ENCODE data around the gene CDT1. TPM values are rescaled to one million over a fixed set of nuclear protein-coding genes. Genes with fewer than 3 reads are reported as not detected.

CDT1 gene
- total RNA-seq, 1 experiment from 2014 or later: 43.0 TPM

- CTCF ChIA-PET: no interaction called here
- Histone ChIP-seq H3K4me2 (ENCODE audit: low read length) (no peak overlapping the region), H3K9me2 (replicated peaks; ENCODE audit: low read length) (no peaks in the 10 kb centered on the region), H3K4me1 (ENCODE audit: insufficient read depth, low read length) (no peaks in the 10 kb centered on the region), H3K4me3 (ENCODE audit: low read length) (no peak overlapping the region), H3K9ac (ENCODE audit: low read length) (no peak overlapping the region), H3K9me3 (ENCODE audit: low read length) (no peaks in the 10 kb centered on the region), H3K27ac (ENCODE audit: low read length) (no peak overlapping the region), H3K79me2 (ENCODE audit: low read length) (no peaks in the 10 kb centered on the region), H3K27me3 (ENCODE audit: low read length) (no peaks in the 10 kb centered on the region), H3F3A (ENCODE audit: low read length, unreplicated experiment) (no peaks in the 10 kb centered on the region), H2AFZ (ENCODE audit: low read length) (no peak overlapping the region), H4K20me1 (ENCODE audit: low read length) (no peaks in the 10 kb centered on the region), H3K36me3 (ENCODE audit: low read depth, low read length) (no peaks in the 10 kb centered on the region)
- BruUV-seq (replicated peaks): no TSS peak
- TF ChIP-seq CTCF (conservative IDR thresholded peaks at IDR 0.05; ENCODE audit: low read depth, low read length): no peak
- no peak for TF ChIP-seq EZH2phosphoT487 (IDR thresholded peaks at IDR 0.05; ENCODE audit: borderline replicate concordance, low read length)
- no peak for TF ChIP-seq EZH2 (IDR thresholded peaks at IDR 0.05; ENCODE audit: low read length, unreplicated experiment)
- DNase-seq (no peak), ATAC-seq (no peak)
- POLR2A ChIA-PET (ENCODE audit: unreplicated experiment): no interaction called here
- intact Hi-C loops (cut with micrococcal nuclease): no loop called here
These were observed 20.9 kb downstream of the CDT1 start for GRCh38 chr16:88824256-88825077.

GRCh38 chr16:88825146-88825545 is 21.6 kb downstream of the CDT1 start:
- Histone ChIP-seq H3K9me3 (ENCODE audit: low read length) (no peaks in the 10 kb centered on the region), H3K4me1 (ENCODE audit: insufficient read depth, low read length) (no peaks in the 10 kb centered on the region), H3F3A (ENCODE audit: low read length, unreplicated experiment) (no peaks in the 10 kb centered on the region), H3K4me3 (ENCODE audit: low read length) (no peak overlapping the region), H3K27ac (ENCODE audit: low read length) (no peak overlapping the region), H4K20me1 (ENCODE audit: low read length) (no peaks in the 10 kb centered on the region), H2AFZ (ENCODE audit: low read length) (no peak overlapping the region), H3K9ac (ENCODE audit: low read length) (no peak overlapping the region), H3K79me2 (ENCODE audit: low read length) (no peaks in the 10 kb centered on the region), H3K36me3 (ENCODE audit: low read depth, low read length) (no peaks in the 10 kb centered on the region), H3K9me2 (replicated peaks; ENCODE audit: low read length) (no peaks in the 10 kb centered on the region), H3K4me2 (ENCODE audit: low read length) (no peak overlapping the region), H3K27me3 (ENCODE audit: low read length) (no peaks in the 10 kb centered on the region)
- intact Hi-C loops (cut with micrococcal nuclease): no loop called here
- BruUV-seq (replicated peaks): no TSS peak
- ATAC-seq (no peak), DNase-seq (no peak)
- no peak for TF ChIP-seq EZH2phosphoT487 (IDR thresholded peaks at IDR 0.05; ENCODE audit: borderline replicate concordance, low read length)
- no peak for TF ChIP-seq EZH2 (IDR thresholded peaks at IDR 0.05; ENCODE audit: low read length, unreplicated experiment)
- TF ChIP-seq CTCF (conservative IDR thresholded peaks at IDR 0.05; ENCODE audit: low read depth, low read length): no peak
- POLR2A ChIA-PET (ENCODE audit: unreplicated experiment): no interaction called here
- CTCF ChIA-PET: no interaction called here

GRCh38 chr16:88826070-88826840 is 22.7 kb downstream of the CDT1 start:
- ATAC-seq: no peak
- Histone ChIP-seq H3K9ac (ENCODE audit: low read length) (no peak overlapping the region), H3K36me3 (ENCODE audit: low read depth, low read length) (no peaks in the 10 kb centered on the region), H3F3A (ENCODE audit: low read length, unreplicated experiment) (no peaks in the 10 kb centered on the region), H3K9me3 (ENCODE audit: low read length) (no peaks in the 10 kb centered on the region), H3K27ac (ENCODE audit: low read length) (no peak overlapping the region), H2AFZ (ENCODE audit: low read length) (no peak overlapping the region), H3K4me2 (ENCODE audit: low read length) (no peak overlapping the region), H3K4me3 (ENCODE audit: low read length) (no peak overlapping the region), H3K79me2 (ENCODE audit: low read length) (no peaks in the 10 kb centered on the region), H3K27me3 (ENCODE audit: low read length) (no peaks in the 10 kb centered on the region), H3K4me1 (ENCODE audit: insufficient read depth, low read length) (no peaks in the 10 kb centered on the region), H3K9me2 (replicated peaks; ENCODE audit: low read length) (no peaks in the 10 kb centered on the region), H4K20me1 (ENCODE audit: low read length) (no peaks in the 10 kb centered on the region)
- ChIA-PET CTCF (no interaction called here), POLR2A (ENCODE audit: unreplicated experiment) (no interaction called here)
- BruUV-seq (replicated peaks): no TSS peak
- no peak for DNase-seq
- TF ChIP-seq CTCF (conservative IDR thresholded peaks at IDR 0.05; ENCODE audit: low read depth, low read length) (no peak), EZH2phosphoT487 (IDR thresholded peaks at IDR 0.05; ENCODE audit: borderline replicate concordance, low read length) (no peak), EZH2 (IDR thresholded peaks at IDR 0.05; ENCODE audit: low read length, unreplicated experiment) (no peak)
- intact Hi-C loops (cut with micrococcal nuclease): no loop called here

Data from PC-3 (cell line).